Glutamatergic neuron (in vitro differentiated cells): Measurements from ENCODE around the gene CIAO3. TPM values are rescaled to one million over a fixed set of nuclear protein-coding genes. Genes with fewer than 3 reads are reported as not detected.
"Not testable (repeated sequence)": the region's sequence is repeated elsewhere in the genome, so short reads cannot be mapped to it uniquely, and the experiment has no call there.

Experiments used
- DNase-seq: peaks from one replicate; pipeline ENCODE4 v3.0.0; 2022
- H3K27ac Mint-ChIP-seq: one replicate; pipeline ENCODE4 v1.8.0; 2020; ENCODE audit warnings: mild to moderate bottlenecking, mixed read lengths, inconsistent platforms; ENCODE audit not compliant: unreplicated experiment
- H3K27me3 Mint-ChIP-seq: one replicate; pipeline ENCODE4 v1.8.0; 2020; ENCODE audit warnings: mild to moderate bottlenecking, moderate library complexity, mixed read lengths, inconsistent platforms; ENCODE audit not compliant: unreplicated experiment
- H3K36me3 Mint-ChIP-seq: one replicate; pipeline ENCODE4 v1.8.0; 2020; ENCODE audit warnings: mild to moderate bottlenecking, mixed read lengths, inconsistent platforms; ENCODE audit not compliant: unreplicated experiment
- H3K4me1 Mint-ChIP-seq: one replicate; pipeline ENCODE4 v1.8.0; 2020; ENCODE audit warnings: mild to moderate bottlenecking, low read depth, mixed read lengths, inconsistent platforms; ENCODE audit not compliant: unreplicated experiment
- H3K4me3 Mint-ChIP-seq: one replicate; pipeline ENCODE4 v1.8.0; 2020; ENCODE audit warnings: mild to moderate bottlenecking, mixed read lengths, inconsistent platforms; ENCODE audit not compliant: unreplicated experiment
- H3K9me3 Mint-ChIP-seq: one replicate; pipeline ENCODE4 v1.8.0; 2020; ENCODE audit warnings: mild to moderate bottlenecking, moderate library complexity, mixed read lengths, inconsistent platforms; ENCODE audit not compliant: unreplicated experiment
- total RNA-seq: library from RNA; stranded (reverse); fragmentation: NEBNext Ultra II Directional; extraction: Animal tissue kit (Norgen Biotek cat#: 25700); gene quantifications from one replicate; pipeline ENCODE4 v1.2.1, GENCODE V29; 2021; ENCODE audit not compliant: unreplicated experiment
- TF ChIP-seq, protein P1 (sequence below): fragments of 200-600 bp; sonication (generic); IDR thresholded peaks from one replicate; pipeline ENCODE4 v1.5.0; 2021; ENCODE audit not compliant: partially characterized antibody, unreplicated experiment

Gene CIAO3
- total RNA-seq, 1 donor from 2014 or later: 49.5 TPM

DNA sequence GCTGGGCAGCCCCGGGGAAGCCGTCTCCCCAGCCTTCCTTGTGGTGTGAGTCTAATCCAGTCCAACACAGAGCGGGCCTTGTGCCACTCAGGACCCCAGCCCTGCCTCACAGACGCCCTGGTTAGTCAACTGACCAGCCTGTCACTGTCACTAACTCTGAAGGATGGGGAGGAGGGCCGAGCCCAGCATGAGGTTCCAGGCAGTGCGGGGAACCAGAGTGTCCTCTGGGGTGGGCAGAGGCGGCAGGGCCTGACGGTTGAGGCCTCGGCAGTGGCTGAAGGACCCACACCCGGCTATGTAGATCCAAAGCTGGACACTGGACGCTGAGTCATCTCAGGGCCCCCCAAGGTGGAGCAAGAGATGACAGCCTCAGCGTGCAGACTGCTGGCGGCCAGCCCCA lies 38.8 kb upstream of the CIAO3 start:
- TF ChIP-seq, protein P1, sequence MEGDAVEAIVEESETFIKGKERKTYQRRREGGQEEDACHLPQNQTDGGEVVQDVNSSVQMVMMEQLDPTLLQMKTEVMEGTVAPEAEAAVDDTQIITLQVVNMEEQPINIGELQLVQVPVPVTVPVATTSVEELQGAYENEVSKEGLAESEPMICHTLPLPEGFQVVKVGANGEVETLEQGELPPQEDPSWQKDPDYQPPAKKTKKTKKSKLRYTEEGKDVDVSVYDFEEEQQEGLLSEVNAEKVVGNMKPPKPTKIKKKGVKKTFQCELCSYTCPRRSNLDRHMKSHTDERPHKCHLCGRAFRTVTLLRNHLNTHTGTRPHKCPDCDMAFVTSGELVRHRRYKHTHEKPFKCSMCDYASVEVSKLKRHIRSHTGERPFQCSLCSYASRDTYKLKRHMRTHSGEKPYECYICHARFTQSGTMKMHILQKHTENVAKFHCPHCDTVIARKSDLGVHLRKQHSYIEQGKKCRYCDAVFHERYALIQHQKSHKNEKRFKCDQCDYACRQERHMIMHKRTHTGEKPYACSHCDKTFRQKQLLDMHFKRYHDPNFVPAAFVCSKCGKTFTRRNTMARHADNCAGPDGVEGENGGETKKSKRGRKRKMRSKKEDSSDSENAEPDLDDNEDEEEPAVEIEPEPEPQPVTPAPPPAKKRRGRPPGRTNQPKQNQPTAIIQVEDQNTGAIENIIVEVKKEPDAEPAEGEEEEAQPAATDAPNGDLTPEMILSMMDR: no peak
- H3K4me3 Mint-ChIP-seq: no peak overlapping the region
- no peak overlapping the region for H3K27ac Mint-ChIP-seq
- H3K4me1 Mint-ChIP-seq: no peaks in the 10 kb centered on the region
- no peak for DNase-seq
- no peaks in the 10 kb centered on the region for H3K36me3 Mint-ChIP-seq
- peaks cover 6% of the 10 kb centered on the region for H3K9me3 Mint-ChIP-seq
- peaks cover 7% of the 10 kb centered on the region for H3K27me3 Mint-ChIP-seq

DNA sequence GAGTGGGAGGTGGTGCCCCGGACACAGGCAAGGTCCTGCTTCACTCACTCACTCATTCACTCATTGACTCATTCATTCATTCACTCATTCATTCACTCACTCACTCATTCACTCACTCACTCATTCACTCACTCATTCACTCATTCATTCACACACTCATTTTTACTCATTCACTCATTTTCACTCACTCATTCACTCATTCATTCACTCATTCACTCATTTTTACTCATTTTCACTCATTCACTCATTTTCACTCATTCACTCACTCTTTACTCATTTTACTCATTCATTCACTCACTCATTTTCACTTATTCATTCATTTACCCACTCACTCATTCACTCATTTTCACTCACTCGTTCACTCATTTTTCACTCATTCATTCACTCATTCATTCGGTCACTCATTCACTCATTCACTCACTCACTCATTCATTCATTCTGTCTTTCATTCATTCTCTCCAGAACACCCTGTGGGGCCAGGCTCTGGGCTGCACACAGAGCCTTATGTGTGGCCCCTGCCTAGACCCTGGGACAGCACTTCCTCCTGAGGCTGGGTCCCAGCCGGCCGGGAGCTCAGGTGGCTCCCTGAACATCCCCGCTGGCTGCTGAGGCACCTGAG lies 38.2 kb upstream of the CIAO3 start:
- TF ChIP-seq, protein P1: no peak

DNA sequence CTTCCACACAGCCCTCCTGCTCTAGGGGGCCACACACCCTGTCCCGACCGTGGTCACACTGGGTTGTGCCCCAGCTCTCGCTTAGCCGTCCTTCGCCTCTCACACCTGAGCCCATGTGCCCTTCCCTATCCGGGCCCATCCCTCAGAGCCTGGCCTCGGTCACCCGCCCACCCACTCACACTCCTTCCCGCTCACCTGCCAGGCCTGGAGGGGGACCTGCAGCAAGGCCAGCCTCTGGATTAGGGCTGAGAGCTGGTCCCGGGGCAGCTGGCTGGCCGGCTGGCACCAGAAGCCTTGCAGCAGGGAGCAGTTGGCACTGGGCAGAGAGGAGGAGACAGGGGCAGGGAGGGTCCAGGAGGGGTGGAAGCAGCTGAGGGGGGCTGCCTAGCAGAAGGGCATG lies 37.6 kb upstream of the CIAO3 start:
- no peaks in the 10 kb centered on the region for H3K36me3 Mint-ChIP-seq
- H3K9me3 Mint-ChIP-seq: peaks cover 6% of the 10 kb centered on the region
- peaks cover 7% of the 10 kb centered on the region for H3K27me3 Mint-ChIP-seq
- no peak overlapping the region for H3K27ac Mint-ChIP-seq
- no peaks in the 10 kb centered on the region for H3K4me1 Mint-ChIP-seq
- TF ChIP-seq, protein P1: no peak
- no peak for DNase-seq
- no peak overlapping the region for H3K4me3 Mint-ChIP-seq

More for the DNA sequence above, 38.2 kb upstream of the CIAO3 start:
- DNase-seq: no peak
- Mint-ChIP-seq H3K9me3 (peaks cover 6% of the 10 kb centered on the region), H3K4me3 (no peak overlapping the region), H3K27me3 (peaks cover 7% of the 10 kb centered on the region), H3K4me1 (no peaks in the 10 kb centered on the region), H3K36me3 (no peaks in the 10 kb centered on the region), H3K27ac (no peak overlapping the region)

DNA sequence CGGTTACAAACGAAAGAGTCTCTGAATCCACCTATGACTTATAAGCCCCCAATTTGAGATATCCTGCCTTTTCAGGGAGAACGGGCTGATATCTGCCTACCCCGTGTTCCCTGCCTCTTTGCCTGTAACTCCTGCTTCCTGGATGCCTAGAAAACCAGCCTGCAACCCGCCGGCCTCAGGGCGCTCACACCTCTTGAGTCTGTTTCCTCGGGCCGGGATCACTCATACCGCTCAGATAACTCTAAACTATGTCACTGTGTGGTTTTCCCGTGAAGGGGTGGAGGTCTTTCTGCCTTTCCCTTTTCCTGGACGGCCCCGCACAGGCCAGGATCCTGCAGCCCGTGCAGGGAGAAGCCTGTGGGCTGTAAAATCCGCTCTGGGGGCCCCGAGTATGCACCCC lies 37.0 kb upstream of the CIAO3 start:
- Mint-ChIP-seq H3K36me3 (no peaks in the 10 kb centered on the region), H3K27ac (no peak overlapping the region), H3K9me3 (peaks cover 6% of the 10 kb centered on the region), H3K4me1 (no peaks in the 10 kb centered on the region), H3K27me3 (peaks cover 7% of the 10 kb centered on the region), H3K4me3 (no peak overlapping the region)
- TF ChIP-seq, protein P1: no peak
- DNase-seq: no peak

DNA sequence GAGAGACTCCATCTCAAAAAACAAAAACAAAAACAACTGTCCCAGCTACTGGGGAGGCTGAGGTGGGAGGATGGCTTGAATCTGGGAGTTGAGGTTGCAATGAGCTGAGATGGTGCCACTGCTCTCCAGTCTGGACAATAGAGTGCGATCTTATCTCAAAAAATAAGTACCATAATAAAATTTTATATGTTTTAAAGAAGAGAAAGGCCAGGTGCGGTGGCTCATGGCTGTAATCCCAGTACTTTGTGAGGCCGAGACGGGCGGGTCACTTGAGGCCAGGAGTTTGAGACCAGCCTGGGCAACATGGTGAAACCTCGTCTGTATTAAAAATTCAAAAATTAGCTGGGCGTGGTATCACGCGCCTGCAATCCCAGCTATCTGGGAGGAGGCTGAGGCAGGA lies 36.0 kb upstream of the CIAO3 start:
- Mint-ChIP-seq H3K36me3 (no peaks in the 10 kb centered on the region), H3K4me1 (no peaks in the 10 kb centered on the region), H3K27me3 (peaks cover 7% of the 10 kb centered on the region), H3K9me3 (peaks cover 6% of the 10 kb centered on the region), H3K27ac (no peak overlapping the region), H3K4me3 (no peak overlapping the region)
- DNase-seq: no peak
- TF ChIP-seq, protein P1: no peak

DNA sequence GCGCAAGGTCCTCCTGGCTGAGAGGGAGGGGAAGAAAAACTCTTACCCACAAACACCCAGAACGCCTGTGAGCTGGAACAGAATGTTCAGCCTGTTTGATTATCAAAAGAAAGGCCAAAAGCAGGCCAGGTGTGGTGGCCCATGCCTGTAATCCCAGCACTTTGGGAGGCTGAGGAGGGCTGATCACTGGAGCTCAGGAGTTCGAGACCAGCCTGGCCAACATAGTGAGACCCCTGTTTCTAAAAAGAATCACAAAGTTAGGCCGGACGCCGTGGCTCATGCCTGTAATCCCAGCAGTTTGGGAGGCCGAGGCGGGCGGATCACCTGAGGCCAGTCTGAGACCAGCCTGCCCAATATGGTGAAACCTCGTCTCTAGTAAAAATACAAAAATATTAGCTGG lies 35.5 kb upstream of the CIAO3 start:
- H3K36me3 Mint-ChIP-seq: not testable (repeated sequence)
- H3K27me3 Mint-ChIP-seq: peaks cover 10% of the 10 kb centered on the region

More for the DNA sequence above, 35.5 kb upstream of the CIAO3 start:
- H3K9me3 Mint-ChIP-seq, H3K4me3 Mint-ChIP-seq, H3K27ac Mint-ChIP-seq, DNase-seq, H3K4me1 Mint-ChIP-seq: not testable (repeated sequence)
